RWPE1 (cell line): ENCODE results near the gene SP140L.
"Not testable (repeated sequence)": the region's sequence is repeated elsewhere in the genome, so short reads cannot be mapped to it uniquely, and the experiment has no call there.

Experiments used
- CTCF ChIA-PET: fragments of 350-600 bp; sonication (Branson Sonifier 250); formaldehyde crosslinking; extraction: SDS; loops from one replicate; lab custom pipeline; 2021; lab: Yijun Ruan, JAX
- POLR2A ChIA-PET: fragments of 400-600 bp; formaldehyde crosslinking; extraction: SDS; loops from one replicate; lab custom pipeline; 2020; ENCODE audit warnings: antibody characterized with exemption; ENCODE audit not compliant: low non-redundant PET; lab: Yijun Ruan, JAX
- DNase-seq: peaks from one replicate; pipeline ENCODE4 v3.0.0; 2012; ENCODE audit warnings: low spot score
- H3K27ac ChIP-seq: fragments of 450-650 bp; 2 replicates; pipeline ENCODE4 v1.5.1; 2017
- CTCF ChIP-seq: fragments of 450-650 bp; conservative IDR thresholded peaks from 2 replicates; pipeline ENCODE4 v1.5.1; 2017; ENCODE audit warnings: low read depth, mild to moderate bottlenecking

SP140L gene

GRCh38 chr2:230326453-230327417 lies at the start of gene SP140L:
TSS of gene SP140L (plus strand) at chr2:230327193. CDS start at chr2:230327270, 77 bp downstream.
- DNase-seq, result peak; percentile 85
- H3K27ac ChIP-seq, result peak within 1 kb of the TSS; percentile 66
- ChIA-PET CTCF (interaction anchor here (0.6 kb wide), 1 partner anchor 95 kb away, joined by 3 read pairs; no protein-coding TSS in a partner anchor), POLR2A (no interaction called here)
- no peak for TF ChIP-seq CTCF

- no peak overlapping the region for H3K27ac ChIP-seq
- TF ChIP-seq CTCF, result no peak
- CTCF ChIA-PET, result no interaction called here
- DNase-seq, result no peak
- POLR2A ChIA-PET, result no interaction called here
These were observed 44.1 kb upstream of the SP140L start for GRCh38 chr2:230282936-230283335.

- ChIA-PET POLR2A (no interaction called here), CTCF (interaction anchor here (0.5 kb wide), 1 partner anchor 482 kb away, joined by 3 read pairs; no protein-coding TSS in a partner anchor)
- no peak overlapping the region for H3K27ac ChIP-seq
- TF ChIP-seq CTCF, result no peak
- no peak for DNase-seq
These were observed 40.9 kb upstream of the SP140L start for GRCh38 chr2:230286048-230286447.

- POLR2A ChIA-PET, H3K27ac ChIP-seq, CTCF ChIA-PET, DNase-seq: not testable (repeated sequence)
These were observed 37.7 kb upstream of the SP140L start for GRCh38 chr2:230289311-230289710.

- no peak for DNase-seq
- ChIA-PET CTCF (no interaction called here), POLR2A (no interaction called here)
- no peak for TF ChIP-seq CTCF
- no peak overlapping the region for H3K27ac ChIP-seq
These were observed 31.8 kb upstream of the SP140L start for GRCh38 chr2:230295192-230295591.

- POLR2A ChIA-PET, result no interaction called here
- H3K27ac ChIP-seq, result no peak overlapping the region
- no peak for TF ChIP-seq CTCF
- CTCF ChIA-PET, result no interaction called here
- no peak for DNase-seq
These were observed 30.1 kb upstream of the SP140L start for GRCh38 chr2:230296917-230297316.

- POLR2A ChIA-PET, result no interaction called here
- TF ChIP-seq CTCF, result no peak
- no peak overlapping the region for H3K27ac ChIP-seq
- CTCF ChIA-PET, result interaction anchor here (0.9 kb wide), 1 partner anchor 299 kb away, joined by 3 read pairs; no protein-coding TSS in a partner anchor
- DNase-seq, result no peak
These were observed 27.4 kb upstream of the SP140L start for GRCh38 chr2:230299618-230300017.
